Hematopoietic multipotent progenitor cell treated with erythropoietin and hydrocortisone succinate and interleukin-3 and kit ligand, for 17 days (in vitro differentiated cells): ENCODE measurements around the gene ZNF778.
"Not testable (repeated sequence)": the region's sequence is repeated elsewhere in the genome, so short reads cannot be mapped to it uniquely, and the experiment has no call there.

Source experiments
- DNase-seq: peaks from one replicate; pipeline ENCODE4 v3.0.0-alpha.2; 2015; ENCODE audit warnings: low spot score

ZNF778 gene

DNA sequence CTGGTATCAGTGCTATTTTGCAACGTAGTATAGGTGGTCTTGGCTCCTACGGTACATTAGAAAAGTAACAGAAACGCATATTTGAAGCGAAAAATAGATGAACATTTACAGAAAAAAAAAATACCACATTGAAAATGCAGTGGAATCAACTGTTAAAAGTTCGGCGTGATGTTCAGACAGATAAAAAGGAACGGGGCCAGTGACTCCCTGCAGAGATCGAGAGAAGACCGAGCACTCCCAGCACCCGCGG is 440 bp upstream of the ZNF778 start:
- DNase-seq: no peak

DNA sequence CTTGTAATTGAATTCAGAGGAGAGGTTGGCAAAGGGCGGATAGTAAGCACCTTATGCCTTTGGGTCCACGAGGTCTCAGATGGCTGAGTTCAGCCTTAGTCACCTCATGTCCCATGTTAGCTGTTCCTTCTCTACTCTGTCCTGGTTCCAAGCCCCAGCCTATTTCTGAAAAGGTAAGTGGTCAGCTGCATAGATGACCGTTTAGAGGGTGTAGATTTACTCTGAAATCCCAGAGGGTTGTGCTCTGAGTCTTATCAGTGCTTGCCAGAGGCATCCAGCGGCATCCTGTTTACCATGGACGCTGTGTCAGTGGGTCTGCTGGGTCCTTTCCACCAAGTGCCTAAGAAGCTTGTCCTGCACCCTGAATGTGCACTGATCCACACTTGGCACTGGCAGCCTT is 1.9 kb downstream of the ZNF778 start:
- DNase-seq: no peak

DNA sequence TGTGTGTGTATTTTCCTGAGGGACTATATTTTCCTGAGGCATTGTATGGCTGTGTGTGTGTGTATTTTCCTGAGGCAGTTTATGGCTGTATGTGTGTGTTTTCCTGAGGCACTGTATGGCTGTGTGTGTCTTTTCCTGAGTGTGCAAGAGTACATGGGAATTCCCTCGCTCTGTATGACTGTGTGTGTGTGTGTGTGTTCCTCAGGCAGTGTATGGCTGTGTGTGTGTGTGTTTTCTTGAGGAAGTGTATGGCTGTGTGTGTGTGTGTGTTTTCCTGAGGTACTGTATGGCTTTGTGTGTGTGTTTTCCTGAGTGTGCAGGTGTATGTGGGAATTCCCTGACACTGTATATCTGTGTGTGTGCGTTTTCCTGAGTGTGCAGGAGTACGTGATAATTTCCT is 4.1 kb downstream of the ZNF778 start:
- no peak for DNase-seq

DNA sequence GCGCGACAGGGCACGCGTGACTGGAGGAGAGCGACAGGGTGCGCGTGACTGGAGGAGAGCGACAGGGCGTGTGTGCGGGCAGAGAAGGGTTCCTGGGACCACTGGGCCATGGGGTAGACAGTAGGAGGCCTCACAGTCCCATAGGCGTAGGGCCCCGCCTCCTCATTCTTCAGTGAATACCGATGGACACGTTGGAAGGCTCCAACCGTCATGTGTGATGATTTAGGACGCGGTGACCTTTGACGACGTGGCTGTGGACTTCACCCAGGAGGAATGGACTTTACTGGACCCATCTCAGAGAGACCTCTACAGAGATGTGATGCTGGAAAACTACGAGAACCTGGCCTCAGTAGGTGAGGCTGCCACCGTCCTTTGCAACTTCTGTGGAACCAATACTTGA is 5.4 kb downstream of the ZNF778 start:
- no peak for DNase-seq

DNA sequence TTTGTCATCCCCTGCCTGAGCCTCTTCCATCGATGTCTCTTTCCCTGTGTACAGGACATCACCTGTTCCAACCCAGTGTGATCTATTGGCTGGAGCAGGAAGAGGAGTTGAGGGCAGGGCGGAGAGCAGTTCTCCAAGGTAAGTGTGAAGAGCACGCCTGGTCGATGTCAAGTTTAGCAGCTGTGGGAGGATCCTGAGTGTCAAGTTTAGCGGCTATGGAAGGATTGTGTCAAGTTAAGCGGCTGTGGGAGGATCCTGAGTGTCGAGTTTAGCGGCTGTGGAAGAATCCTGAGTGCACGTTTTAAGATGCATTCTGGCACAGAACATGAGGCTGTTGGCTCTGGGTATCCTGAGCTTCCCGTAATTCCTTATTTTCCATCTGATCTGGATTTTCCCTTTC is 7.2 kb downstream of the ZNF778 start:
- no peak for DNase-seq

DNA sequence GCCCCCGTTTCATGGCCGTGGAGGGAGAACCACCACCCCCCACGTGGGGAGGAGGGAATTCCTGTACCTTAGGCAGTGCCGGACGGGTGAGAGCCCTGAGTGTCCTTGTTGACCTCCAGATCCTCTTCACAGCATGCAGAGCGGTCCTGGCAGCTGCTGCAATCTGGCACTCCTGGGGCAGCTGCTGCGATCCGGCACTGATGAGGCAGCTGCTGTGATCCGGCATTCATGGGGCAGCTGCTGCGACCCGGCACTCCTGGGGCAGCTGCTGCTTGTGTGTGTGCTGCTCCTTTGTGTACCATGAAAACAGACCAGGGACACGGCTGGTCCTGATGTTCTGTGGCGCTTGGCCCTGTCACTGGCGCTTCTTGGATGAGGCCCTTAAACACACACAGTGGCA is 12.8 kb downstream of the ZNF778 start:
- no peak for DNase-seq

DNA sequence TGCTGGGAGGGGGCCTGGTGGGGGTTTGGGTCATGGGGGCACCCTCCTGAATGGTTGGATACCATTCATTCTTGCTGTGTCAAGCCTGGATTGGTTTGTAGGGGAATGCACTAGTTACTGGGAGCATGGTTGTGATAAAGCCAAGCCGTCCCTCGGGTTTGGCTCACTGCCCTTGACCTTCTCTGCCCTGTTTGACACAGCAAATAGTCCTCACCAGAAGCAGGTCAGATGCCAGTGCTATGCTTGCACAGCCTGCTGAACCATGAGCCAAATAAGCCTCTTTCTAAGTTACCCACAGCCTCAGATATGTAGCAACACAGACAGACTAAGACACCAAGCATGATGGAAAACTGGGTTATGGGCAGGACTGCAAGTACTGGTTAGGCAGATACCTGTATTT is 14.6 kb downstream of the ZNF778 start:
- DNase-seq: no peak

DNA sequence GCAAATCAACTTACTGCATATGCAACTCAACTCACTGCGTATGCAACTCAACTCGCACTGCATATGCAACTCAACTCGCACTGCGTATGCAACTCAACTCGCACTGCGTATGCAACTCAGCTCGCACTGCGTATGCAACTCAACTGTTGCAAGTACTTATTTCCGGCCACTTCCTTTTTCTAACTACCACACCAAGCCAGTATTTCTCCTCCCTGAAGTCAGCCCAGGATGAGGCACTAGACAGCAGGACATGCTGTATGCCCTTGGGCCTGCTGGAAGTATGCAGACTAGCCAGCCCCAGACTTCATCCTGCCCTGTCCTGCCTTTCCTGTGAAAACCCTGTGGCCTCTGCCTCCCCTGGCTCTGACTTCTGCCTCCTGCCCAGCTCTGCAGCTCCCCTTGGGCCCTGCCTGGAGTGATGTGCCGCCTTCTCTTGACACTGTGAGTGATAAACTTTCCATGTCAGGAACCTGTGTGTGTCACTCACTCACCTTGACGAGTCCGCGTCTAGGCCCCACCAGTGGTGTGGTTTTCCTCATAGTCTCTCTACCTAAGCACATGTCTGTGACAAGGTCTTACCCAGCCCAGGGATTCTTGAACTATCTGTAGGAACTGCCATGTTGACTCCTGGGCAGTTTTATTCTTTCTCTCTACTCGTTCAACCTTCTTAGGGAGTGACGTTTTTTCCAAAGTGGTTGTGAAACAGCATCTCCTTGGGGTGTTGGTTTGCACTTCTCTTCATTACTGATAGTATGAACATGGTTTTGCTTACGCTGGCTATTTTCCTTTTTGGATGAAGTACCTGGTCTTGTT is 16.4 kb downstream of the ZNF778 start:
- no peak for DNase-seq

DNA sequence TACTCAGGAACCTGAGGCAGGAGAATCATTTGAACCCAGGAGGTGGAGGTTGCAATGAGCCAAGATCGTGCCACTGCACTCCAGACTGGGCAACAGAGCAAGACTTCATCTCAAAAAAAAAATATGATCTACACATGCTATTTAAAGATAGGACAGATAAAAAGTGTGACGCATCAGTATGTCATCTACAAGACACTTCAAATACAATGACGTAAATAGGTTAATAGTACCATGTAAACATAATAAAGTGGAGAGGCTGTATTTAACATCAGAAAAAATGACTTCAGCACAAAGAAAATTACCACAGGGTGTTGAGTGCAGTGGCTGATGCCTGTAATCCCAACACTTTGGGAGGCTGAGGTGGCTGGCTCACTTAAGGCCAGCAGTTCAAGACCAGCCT is 20.2 kb downstream of the ZNF778 start:
- no peak for DNase-seq

DNA sequence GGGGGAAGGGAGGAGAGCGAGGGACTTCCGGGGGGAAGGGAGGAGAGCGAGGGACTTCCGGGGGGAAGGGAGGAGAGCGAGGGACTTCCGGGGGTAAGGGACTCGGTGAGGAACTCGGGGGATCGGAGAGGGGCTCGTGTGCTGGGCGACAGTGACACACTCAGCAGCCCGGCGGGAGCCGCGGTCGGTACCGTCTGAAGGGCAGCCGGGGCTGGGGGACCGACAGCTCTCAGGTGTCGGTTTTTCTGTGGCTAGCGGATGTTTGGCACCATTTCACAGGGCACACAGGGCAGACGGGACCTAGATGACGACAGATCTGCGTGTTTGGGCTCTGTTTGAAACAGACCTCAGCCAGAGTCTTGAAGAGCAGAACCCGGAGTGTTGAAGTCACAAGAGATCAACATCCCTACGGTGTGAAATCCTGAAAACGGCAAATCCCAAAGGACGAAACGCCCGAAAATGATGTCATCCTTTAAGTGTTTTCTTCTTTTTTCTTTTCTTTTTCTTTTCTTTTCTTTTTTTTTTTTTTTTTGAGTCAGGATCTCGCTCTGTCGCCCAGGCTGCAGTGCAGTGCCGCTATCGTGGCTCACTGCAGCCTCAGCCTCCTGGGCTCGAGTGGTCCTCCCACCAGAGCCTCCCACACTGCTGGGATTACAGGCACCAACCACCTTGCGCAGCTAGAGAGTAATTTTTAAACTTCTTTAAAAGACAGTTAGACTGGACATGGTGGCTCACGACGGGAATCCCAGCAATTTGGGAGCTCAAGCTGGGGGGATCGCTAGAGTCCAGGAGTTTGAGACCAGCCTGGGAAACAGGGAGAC is 23.9 kb downstream of the ZNF778 start:
- peak; percentile 80 for DNase-seq

DNA sequence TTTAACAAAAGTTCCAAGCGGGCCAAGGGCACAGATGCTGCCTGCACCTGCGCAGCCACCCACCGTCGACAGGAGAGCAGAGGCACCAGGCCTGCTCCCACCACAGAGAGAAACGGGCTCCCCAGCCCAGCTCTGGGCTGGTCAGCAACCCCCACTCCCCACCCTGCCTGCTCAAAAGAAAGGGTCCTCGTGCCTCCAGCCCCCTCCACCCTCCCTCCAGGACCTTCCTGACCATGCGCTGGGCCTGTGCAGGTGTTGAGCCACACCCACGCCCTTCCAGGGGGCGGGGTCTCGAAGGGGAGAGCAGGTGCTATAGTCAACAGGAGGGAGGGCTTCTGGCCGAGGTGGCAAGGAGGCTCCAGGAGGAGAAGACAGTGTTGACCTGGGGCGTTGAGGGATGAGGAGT is 25.3 kb downstream of the ZNF778 start:
- DNase-seq: no peak

DNA sequence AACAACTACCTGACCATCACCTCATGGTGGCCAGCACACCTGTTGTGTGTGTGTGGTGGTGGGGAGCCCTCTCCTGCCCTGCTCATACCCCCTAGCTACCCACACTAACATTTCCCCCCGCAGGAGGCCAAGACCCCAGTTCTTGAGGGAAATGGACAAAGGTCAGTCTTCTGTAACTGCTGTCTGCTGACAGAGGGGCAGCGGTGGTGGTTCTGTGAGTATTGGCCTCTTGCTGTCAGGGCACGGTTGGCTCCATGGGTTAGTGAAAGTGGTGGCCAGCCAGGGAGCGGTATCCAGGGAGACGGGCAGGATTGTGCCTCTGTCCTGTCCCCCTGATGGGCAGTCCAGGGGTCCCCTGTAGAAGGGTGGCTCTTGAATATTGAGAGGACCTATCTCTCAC is 26.2 kb downstream of the ZNF778 start:
- DNase-seq: no peak

DNA sequence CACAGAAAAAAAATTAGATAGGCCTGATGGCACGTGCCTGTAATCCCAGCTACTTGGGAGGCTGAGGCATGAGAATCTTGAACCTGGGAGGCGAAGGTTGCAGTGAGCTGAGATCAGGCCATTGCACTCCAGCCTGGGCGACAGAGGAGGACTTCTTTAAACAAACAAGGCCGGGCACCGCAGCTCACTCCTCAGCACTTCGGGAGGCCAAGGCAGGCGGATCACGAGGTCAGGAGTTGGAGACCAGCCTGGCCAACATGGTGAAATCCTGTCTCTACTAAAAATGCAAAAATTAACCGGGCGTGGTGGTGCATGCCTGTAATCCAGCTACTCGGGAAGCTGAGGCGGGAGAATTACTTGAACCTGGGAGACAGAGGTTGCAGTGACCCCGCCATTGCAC is 26.8 kb downstream of the ZNF778 start:
- DNase-seq: not testable (repeated sequence)

DNA sequence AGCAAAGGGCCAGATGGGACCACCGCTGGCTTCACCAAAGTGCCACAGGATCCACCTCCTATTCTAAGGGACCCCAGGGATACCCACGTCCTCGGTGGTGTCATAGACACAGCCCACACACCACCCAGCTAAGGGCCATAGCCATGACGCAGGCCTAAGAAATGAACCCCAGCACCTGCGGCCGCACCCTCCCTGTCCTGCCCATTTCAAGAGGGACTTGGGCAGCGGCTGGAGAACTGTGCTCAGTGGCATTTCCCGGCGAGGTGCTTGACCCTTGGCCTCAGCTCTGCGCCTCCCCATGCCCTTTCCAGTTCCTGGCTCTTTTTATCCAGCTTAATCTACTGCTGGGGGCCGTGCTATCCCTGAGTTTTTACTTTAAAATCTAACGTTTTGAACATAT is 27.3 kb downstream of the ZNF778 start:
- DNase-seq: no peak

DNA sequence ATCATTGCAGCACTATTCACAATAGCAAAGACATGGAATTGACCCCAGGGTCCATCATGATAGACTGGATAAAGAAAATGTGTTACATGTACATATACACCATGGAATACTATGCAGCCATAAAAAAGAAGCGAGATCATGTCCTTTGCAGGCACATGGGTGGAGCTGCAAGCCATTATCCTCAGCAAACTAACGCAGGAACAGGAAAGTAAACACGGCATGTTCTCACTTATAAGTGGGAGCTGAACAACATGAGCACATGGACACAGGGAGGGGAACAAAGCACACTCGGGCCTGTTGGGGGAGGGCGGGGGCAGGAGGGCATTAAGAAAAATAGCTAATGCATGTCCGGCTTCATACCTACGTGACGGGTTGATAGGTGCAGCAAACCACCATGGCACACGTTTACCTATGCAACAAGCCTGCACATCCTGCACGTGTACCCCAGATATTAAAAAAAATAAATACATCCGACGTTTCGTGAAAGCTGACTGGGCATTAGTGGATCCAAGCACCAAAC is 28.9 kb downstream of the ZNF778 start:
- DNase-seq: no peak

DNA sequence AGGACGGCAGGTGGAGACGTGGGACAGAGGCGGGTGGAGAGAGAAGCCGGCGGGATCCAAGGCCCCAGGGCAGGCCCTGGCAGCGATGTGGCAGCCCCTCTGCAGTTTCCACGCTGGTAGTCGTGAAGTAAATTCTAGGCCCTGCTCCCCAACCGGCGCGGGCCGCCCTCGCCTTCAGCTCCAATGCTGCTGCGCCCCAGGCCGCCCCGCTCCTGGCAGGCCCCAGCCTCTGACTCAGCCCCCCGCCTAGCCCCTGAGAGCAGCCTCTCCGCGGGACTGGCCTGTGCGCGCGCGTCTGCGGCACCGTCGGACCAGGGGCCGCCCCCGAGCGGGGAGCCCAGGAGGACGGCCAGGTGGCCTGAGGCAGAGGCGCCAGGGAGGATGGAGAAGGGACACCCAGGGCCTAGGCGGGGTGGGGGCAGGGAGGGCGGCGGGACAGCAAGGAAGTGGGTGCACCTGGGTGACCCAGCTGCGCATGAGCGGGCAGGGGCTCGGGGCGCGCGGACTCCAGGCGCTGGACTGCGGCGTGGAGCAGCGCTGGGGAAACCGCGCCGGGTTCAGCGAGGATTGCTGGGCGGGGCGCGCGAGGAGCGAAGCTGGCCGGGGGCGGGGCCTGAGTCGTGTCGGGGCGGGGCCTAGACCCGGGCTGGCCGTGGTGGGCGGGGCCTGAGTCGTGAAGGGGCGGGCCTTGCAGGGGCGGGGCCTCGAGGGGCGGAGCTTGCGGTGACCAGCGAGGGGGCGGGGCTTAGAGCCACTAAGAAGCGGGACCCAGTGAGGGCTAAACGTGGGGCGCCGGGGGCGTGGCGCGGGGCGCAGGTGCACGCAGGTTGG is 29.6 kb downstream of the ZNF778 start:
- DNase-seq: peak; percentile 85

DNA sequence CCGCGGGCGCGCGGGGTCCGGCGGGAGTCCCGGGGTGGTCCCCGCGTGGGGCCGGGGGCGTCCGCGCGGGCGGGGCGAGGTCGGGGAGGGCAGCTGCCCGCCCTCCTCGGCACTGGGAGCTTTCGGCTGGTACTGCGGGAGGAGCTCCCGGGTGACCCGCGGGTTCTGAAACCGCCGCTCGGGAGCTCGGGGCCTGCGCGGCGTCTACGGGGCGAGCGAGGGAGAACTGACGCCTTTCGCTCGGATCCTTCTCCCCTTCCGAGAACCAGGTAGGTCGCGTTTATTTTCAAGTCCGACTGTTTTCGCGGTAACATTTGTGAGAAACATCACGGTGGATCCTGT is 30.2 kb downstream of the ZNF778 start:
- not testable (repeated sequence) for DNase-seq

DNA sequence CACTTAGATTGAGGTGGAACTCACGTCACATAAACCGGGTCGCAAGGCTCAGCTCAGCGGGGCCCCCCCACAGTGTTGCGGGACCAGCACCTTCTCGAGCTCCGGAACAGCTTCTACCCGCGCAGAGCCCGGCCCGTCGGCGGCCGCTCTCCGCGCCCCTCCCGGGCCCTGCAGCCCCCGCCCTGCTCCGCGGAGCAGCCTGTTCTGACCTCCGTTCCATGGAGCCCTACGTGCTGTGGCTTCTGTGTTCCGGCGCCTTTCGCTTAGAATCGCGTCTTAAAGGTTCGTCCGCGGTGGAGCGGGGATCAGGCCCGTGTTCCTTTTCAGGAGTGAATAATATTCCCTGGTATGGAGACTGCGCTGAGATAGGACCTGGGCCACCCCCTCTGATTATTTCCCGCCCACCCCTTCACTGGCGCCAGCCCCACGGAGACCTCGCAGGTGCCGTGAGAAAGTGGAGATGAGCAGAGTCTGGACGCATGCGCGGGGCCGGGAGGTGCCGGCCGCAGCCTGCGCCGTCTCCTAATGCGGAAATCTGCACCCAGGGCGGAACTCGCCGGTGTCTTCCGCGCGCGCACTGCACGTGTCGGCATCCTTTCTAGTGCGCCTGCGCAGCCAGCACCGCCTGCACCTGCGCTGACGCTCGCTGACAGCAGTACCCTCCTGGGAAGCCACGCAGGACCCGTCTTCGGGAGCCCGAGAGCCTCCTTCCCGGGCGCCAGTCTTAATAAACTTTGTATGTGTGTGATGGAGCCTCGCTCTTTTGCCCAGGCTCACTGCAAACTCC is 30.9 kb downstream of the ZNF778 start:
- DNase-seq: no peak

DNA sequence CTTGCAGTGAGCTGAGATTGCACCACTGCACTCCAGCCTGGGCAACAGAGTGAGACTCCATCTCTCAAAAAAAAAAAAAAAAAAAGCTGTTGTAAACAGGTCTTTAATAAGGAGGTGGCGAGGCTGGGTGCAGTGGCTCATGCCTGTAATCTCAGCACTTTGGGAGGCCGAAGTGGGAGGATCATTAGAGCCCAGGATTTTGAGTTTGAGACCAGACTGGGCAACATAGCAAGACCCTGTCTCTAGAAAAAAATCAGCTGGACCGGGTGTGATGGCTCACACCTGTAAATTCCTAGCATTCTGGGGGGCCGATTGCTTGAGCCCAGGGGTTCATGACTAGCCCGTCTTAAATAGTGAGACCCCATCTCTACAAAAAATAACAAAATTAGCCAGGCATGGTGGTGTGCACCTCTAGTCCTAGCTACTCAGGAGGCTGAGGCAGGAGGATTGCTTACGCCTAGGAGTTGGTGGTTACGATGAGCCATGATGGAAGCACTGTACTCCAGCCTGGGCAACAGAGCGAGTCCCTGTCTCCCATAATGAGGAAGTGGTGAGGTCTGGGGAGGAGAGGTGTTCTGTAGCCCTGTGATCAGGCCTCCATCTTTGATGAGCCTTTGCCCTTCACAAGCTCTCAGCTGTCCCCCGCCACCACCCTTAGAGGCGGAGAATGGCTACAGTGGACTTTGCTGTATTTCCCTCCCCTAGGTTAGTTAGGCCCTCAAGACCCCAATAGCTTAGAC is 36.2 kb downstream of the ZNF778 start:
- DNase-seq: no peak

DNA sequence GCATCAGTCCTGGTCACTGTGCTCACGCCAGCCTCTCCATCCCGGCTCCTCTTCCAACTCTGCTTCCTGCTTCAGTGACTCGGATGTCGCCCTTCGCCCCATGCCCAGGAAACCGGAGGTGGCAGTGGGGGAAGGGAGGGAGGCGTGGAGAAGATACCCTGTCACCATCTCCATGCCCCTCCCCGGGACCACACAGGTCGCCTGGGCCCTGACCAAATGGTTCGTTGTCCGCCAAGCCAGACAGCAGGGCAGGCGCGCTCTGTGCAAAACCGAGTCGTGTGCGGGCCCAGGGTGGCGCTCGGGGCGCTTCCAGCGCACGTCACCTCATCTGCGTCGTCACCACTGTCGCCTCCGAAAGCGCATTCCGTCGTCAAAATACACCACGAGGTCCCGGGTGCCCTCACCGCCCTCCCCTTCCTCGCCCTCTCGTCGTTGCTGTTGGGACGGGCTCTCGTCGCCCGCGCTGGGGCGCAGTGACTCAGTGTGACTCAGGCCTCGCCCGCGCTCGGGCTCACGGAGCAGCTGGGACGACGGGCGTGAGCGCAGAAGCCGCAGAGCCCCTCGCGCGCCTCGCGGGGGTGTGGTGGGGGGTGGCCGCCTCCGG is 39.2 kb downstream of the ZNF778 start:
- no peak for DNase-seq

DNA sequence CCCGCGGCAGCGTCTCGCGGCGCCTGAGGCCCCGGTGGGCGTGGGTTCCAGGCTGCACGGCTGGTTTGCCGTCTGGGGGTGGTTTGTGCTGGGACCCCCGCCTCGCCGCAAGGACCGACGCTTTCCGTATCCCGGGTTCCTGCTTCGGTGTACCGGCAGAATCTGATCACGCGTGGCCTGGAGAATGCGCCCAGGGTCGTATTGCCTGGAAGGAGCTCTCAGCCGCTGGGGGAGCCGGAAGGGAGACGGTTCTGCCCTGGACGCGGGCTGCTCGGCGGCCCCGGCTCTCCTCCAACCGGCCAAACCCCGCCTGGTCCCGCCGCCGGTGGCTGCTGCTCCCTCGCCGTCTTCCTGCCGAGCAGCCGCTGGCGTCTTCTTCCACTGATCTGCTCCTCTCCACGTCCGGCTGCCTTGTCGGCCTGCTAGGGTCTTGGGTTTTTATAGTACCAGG is 39.8 kb downstream of the ZNF778 start:
- DNase-seq: no peak
